Heart right ventricle (tissue), 16 donors: Measurements from ENCODE around the gene PSMA4. TPM values are rescaled to one million over a fixed set of nuclear protein-coding genes. Genes with fewer than 3 reads are reported as not detected.

ENCODE experiments used
- ATAC-seq, 8 donors: fragments of 200-7000 bp; cut with Tn5 transposase; one replicate each; pipeline ENCODE4 v1.9.1; 2020; ENCODE audit warnings: mild to moderate bottlenecking in 8 of 8, moderate library complexity in 8 of 8, moderate number of reproducible peaks in 1 of 8
- DNase-seq, 2 donors: peaks; one replicate each; pipeline ENCODE4 v3.0.0-alpha.2; 2020
- H3K27ac ChIP-seq, 10 donors: fragments of 200-600 bp; sonication (generic) in 2 of 10; one replicate each; pipeline versions ENCODE4 v1.5.0 to v1.8.0; 2020 to 2022; ENCODE audit warnings: mild to moderate bottlenecking in 3 of 10
- H3K27me3 ChIP-seq, 7 donors: fragments of 200-600 bp; one replicate each; pipeline ENCODE4 v1.8.0; 2021 to 2022; ENCODE audit warnings: mild to moderate bottlenecking in 2 of 7
- H3K36me3 ChIP-seq, 9 donors: fragments of 200-600 bp; sonication (generic) in 1 of 9; one replicate each; pipeline versions ENCODE4 v1.5.0 to v1.8.0; 2020 to 2022; ENCODE audit warnings: mild to moderate bottlenecking in 2 of 9
- H3K4me1 ChIP-seq, 9 donors: fragments of 200-600 bp; sonication (generic) in 1 of 9; one replicate each; pipeline versions ENCODE4 v1.5.0 to v1.8.0; 2020 to 2022; ENCODE audit warnings: mild to moderate bottlenecking in 4 of 9
- H3K4me3 ChIP-seq, 10 donors: fragments of 200-600 bp; sonication (generic) in 2 of 10; one replicate each; pipeline versions ENCODE4 v1.5.0 to v1.8.0; 2020 to 2022; ENCODE audit warnings: mild to moderate bottlenecking in 7 of 10, moderate library complexity in 2 of 10
- H3K9me3 ChIP-seq, 11 donors: fragments of 200-600 bp in 10 of 11; sonication (generic) in 2 of 11; one replicate each; pipeline versions ENCODE4 v1.5.0 to v1.8.0; 2013 to 2022; ENCODE audit warnings: mild to moderate bottlenecking in 2 of 11, control low read depth in 1 of 11, moderate library complexity in 1 of 11
- CTCF ChIP-seq, 9 donors: fragments of 200-600 bp; sonication (generic) in 2 of 9; IDR thresholded peaks; one replicate each; pipeline versions ENCODE4 v1.5.0 to v1.8.0; 2021 to 2022; ENCODE audit warnings: antibody characterized with exemption in 9 of 9, mild to moderate bottlenecking in 5 of 9, moderate library complexity in 1 of 9
- WGBS, 2 donors: extraction: QIAGEN DNeasy Blood & Tissue Kit; methylation state at CpG; one replicate each; pipeline ENCODE4 v1.1.7; 2013; ENCODE audit warnings: inconsistent platforms in 1 of 2; 5-methylcytosine and 5-hydroxymethylcytosine counted together
- intact Hi-C, 10 donors: fragments of 100-400 bp; cut with DNase I; formaldehyde crosslinking; loops; one replicate each; pipeline versions ENCODE4 v1.11.1 to v1.14.2; 2022
- polyA plus RNA-seq, 2 donors: library from polyadenylated mRNA; stranded (reverse); fragments of 200-250 nt; gene quantifications; one replicate each; pipeline ENCODE4 v1.2.3, GENCODE V29; 2013
- total RNA-seq, 10 donors: library from RNA; stranded (reverse); fragmentation: NEBNext Ultra II Directional in 3 of 10; extraction: Animal tissue kit (Norgen Biotek cat#: 25700) in 3 of 10; gene quantifications; one replicate each; pipeline versions ENCODE4 v1.2.1 to v1.2.4, GENCODE V29; 2021 to 2023
- donor health status: Arrhythmogenic right ventricular cardiomyopathy.
- donor health status: ischemic (EF 13 %, LVEDD 7.1; RV severe dilation, severe dysfunction).
- donor health status: healthy with polysubstance abuse.
- donor health status: DM: no; HTN: yes; CAD: no.
- donor health status: DM: no; HTN: no; CAD: no.
- donor health status: ischemic (EF 25% LVEDD 6.9; RV normal size, moderate dysfunction).
- donor health status: ischemic (EF 25% LVEDD 5.7; RV mildly dilated, moderate dysfunction).
- donor health status: healthy.
- donor health status: DM: yes; HTN: yes; CAD: no.
- donor health status: Ischemic cardiomyopathy.
- donor health status: ischemic (EF 35%, LVEDD 5.7; RV mildly dilated, moderate dysfunction).
- donor health status: nonischemic (EF 11% LVEDD 7.7; RV severe dilation, severe dysfunction).
- donor health status: DM: yes; HTN: yes; CAD: no.
- donor health status: PGD.
- donor health status: ischemic (EF 29% LVEDD 5.4; RV normal size, mild dysfunction).
- donor health status: nonischemic (EF 23%, LVEDD 6.1; RV moderate dilation, normal function).

Gene PSMA4
- total and polyA plus RNA-seq, 12 donors = 89.4 to 185 (median 116) TPM

DNA sequence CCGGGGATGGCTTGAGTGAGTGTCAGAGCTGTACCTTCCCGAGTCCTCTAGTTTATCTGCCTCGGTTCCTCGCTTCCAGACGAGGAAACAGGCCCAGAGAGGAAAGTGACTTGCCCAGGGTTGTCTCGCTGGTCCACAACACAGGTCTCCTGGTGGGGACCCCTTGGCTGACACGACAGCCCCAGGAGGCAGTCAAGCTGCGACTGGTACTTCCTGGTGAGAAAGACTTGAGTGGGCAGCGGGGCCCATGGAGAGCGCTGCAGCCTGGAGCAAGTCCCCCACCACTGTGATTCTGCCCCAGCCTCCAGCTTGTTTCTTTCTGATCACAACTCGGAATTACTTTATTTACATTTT is 24.5 kb downstream of the PSMA4 start:
- 53 to 60% methylated on average over 11 of the region's 11 CpGs for WGBS, 2 donors
- H3K36me3 ChIP-seq = no peaks in the 10 kb centered on the region
- H3K27me3 ChIP-seq = peaks cover 0 to 37% (median 11%) of the 10 kb centered on the region in 7 donors
- intact Hi-C loops = no loop called here
- H3K9me3 ChIP-seq = no peaks in the 10 kb centered on the region
- DNase-seq = no peak
- ATAC-seq = peak in 2 of 8 donors; percentile 23 to 32
- no peak for TF ChIP-seq CTCF (IDR thresholded peaks at IDR 0.05)
- peak overlapping the region in 8 of 10 donors; percentile 46 to 64 (median 60) for H3K4me3 ChIP-seq
- H3K27ac ChIP-seq = no peak overlapping the region
- peaks cover 0 to 17% (median 12%) of the 10 kb centered on the region in 9 donors for H3K4me1 ChIP-seq

DNA sequence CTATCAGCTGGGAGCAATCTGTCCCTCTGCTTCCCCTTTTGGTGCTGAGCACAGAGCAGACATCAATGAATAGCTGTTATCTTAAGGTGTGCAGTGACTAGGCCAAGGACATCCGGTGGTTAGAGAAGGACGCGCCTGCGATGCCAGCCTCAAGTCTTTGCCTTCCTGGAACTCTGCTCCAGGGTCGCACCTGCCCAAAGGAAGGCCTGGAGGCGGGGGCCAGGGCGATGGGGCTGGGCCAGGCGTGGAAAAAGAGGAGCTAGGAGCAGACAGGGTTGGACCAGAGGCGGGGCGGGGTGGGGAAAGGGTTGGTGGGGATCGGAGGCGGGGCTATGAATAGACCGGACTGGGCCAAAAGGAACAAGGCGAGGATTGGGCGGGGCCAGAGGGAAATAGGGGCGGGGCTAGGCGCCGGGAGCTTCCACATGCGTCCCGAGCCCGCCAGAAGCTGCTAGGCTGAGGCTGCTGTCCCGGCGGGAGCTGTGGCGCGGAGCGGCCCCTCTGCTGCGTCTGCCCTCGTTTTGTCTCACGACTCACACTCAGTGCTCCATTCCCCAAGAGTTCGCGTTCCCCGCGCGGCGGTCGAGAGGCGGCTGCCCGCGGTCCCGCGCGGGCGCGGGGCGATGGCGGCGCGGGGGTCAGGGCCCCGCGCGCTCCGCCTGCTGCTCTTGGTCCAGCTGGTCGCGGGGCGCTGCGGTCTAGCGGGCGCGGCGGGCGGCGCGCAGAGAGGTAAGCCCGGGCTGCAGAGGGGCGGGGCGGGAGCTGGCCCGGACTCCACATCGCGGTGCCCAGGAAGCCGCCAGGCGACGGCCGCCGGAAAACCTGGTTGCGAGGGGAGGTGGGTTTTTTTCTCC is 25.1 kb downstream of the PSMA4 start, which contains the start of gene CHRNA5:
TSS of gene CHRNA5 (plus strand) at position 424 of the 854 bp plus-strand sequence. CDS start at position 624, 200 bp downstream.
- Histone ChIP-seq H3K9me3 (no peaks in the 10 kb centered on the region), H3K36me3 (no peaks in the 10 kb centered on the region), H3K4me1 (peaks cover 0 to 17% (median 12%) of the 10 kb centered on the region in 9 donors), H3K27me3 (peaks cover 0 to 37% (median 14%) of the 10 kb centered on the region in 7 donors), H3K4me3 (peak within 1 kb of the TSS; percentile 38 to 85 (median 60)), H3K27ac (no peak within 1 kb of the TSS)
- intact Hi-C loops = no loop called here
- TF ChIP-seq CTCF (IDR thresholded peaks at IDR 0.05) = no peak
- DNase-seq (peak; percentile 83 to 87), ATAC-seq (peak; percentile 89 to 98 (median 94))
- 1% methylated on average over 47 to 75 of the region's 75 CpGs for WGBS, 2 donors

- Histone ChIP-seq H3K9me3 (no peaks in the 10 kb centered on the region), H3K36me3 (no peaks in the 10 kb centered on the region), H3K4me1 (peaks cover 0 to 17% (median 12%) of the 10 kb centered on the region in 9 donors), H3K27me3 (peaks cover 0 to 37% (median 14%) of the 10 kb centered on the region in 7 donors), H3K27ac (no peak overlapping the region), H3K4me3 (peak overlapping the region; percentile 38 to 85 (median 60))
- TF ChIP-seq CTCF (IDR thresholded peaks at IDR 0.05) = no peak
- no peak for DNase-seq
- WGBS, 2 donors = 5 to 6% methylated on average over 19 of the region's 19 CpGs
- intact Hi-C loops = no loop called here
- ATAC-seq = no peak
Measured at GRCh38 chr15:78565951-78566774, 25.9 kb downstream of the PSMA4 start.

DNA sequence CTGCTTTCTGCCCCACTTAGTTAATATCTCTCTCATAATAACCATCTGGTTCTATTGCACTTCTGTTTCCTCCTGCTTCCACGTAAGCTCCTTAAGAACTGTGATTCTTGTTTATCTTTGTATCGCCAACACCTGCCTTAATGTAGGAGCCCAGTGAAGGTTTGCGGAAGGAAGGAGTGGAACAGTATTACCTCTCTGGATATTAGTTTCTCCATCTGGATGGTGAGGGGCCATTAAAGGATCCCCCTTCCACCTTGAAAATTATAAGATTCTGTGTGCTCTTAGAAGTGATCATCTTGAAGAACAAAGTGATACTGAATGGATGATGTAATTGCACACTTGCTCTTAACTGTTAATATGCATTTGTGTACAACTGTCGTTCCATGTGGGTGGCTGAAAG is 27.3 kb downstream of the PSMA4 start:
- intact Hi-C loops = no loop called here
- ATAC-seq (no peak), DNase-seq (no peak)
- Histone ChIP-seq H3K27me3 (peaks cover 0 to 37% (median 14%) of the 10 kb centered on the region in 7 donors), H3K27ac (no peak overlapping the region), H3K4me1 (peaks cover 0 to 20% (median 12%) of the 10 kb centered on the region in 9 donors), H3K4me3 (no peak overlapping the region), H3K36me3 (no peaks in the 10 kb centered on the region), H3K9me3 (no peaks in the 10 kb centered on the region)
- 81 to 82% methylated on average over 4 of the region's 4 CpGs for WGBS, 2 donors
- TF ChIP-seq CTCF (IDR thresholded peaks at IDR 0.05) = no peak
